Hematopoietic multipotent progenitor cell (in vitro differentiated cells): Measurements from ENCODE around the gene COL4A1. TPM values are rescaled to one million over a fixed set of nuclear protein-coding genes. Genes with fewer than 3 reads are reported as not detected.

ENCODE experiments used
- DNase-seq, 3 donors: peaks; one replicate each; pipeline ENCODE4 v3.0.0-alpha.2; 2011 to 2015; ENCODE audit warnings: low read depth in 2 of 3, low spot score in 2 of 3
- total RNA-seq: library from RNA; depleted of rRNA; stranded (reverse); fragments of >200 nt; gene quantifications from one replicate; pipeline ENCODE4 v1.2.3, GENCODE V29; 2012

The COL4A1 gene
- total RNA-seq, 1 donor = under 0.01 TPM

DNA sequence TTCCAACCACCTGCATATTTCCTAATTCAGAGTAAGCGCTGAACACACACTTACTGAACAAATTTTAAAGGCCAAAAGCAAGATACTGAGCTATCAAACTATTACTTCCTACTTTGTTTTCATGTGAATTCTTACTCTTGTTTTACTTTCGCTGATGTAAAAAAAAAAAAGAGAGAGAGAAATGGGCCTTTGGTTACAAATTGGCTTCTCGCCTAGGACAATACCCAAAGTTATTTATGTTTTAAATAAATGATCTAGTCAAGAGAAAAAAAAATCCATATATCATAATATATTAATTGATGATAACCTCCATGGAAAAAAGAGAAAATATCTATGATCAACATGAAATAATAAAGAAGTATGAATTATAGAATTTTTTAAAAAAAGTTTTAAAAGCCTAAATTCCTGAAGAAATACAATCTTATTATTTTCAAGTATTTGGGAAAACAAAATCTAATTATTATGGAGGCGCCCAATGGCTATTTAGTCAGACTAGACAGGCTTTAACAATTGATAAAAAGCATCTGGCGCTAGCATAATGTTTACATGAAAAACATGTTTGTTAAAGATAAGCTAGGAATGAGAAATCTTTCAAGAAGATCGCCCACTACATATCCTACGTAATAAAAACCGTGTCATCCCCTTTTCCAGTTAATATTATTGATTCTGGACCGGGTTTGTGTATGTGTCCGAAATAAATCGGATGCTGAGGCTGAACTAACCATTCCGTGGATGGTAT, 9.0 kb downstream of the COL4A1 start:
- no peak for DNase-seq

- no peak for DNase-seq
Observed at GRCh38 chr13:110297011-110297410, 9.9 kb downstream of the COL4A1 start.

GRCh38 chr13:110294622-110295021, 12.3 kb downstream of the COL4A1 start:
- no peak for DNase-seq

DNA sequence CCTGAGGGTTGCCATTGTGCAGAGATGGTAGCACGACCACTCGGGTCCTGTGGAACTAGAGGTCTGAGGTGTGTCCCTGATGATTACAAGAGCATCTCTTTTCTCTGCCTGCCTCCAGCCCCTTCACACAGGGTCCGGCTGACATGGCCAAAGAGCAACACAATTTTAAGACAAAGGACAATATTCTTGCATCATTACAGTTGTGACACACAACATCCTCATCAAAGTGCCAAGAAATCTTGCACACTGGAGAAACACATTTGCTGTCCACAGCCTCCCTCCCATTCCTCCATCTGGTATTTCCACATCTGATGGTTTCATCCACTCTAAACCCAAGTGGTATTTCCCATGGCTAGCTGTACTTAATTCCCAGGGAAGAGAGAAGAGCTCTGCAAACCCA, 12.8 kb downstream of the COL4A1 start:
- DNase-seq = no peak

DNA sequence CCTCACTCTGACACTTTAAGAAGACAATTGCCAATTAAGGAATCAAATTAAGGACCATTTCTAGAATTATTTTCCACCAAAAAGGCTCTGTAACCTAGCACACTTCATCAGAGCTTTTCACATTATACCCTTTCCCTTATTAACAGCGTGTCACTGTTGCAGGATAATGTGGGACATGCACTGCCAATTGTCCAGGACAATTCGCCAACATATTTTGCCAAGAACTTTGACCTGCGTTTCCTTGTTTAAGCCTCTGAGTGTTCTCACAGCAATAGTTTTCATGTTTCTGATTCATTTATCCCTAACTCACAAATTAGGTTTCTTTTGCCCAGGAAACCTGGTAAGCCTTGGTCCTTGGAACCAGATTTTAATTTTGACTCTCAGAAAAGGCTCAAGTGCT, 13.3 kb downstream of the COL4A1 start:
- DNase-seq = no peak

- DNase-seq = no peak
Observed at GRCh38 chr13:110293037-110293436, 13.9 kb downstream of the COL4A1 start.

DNA sequence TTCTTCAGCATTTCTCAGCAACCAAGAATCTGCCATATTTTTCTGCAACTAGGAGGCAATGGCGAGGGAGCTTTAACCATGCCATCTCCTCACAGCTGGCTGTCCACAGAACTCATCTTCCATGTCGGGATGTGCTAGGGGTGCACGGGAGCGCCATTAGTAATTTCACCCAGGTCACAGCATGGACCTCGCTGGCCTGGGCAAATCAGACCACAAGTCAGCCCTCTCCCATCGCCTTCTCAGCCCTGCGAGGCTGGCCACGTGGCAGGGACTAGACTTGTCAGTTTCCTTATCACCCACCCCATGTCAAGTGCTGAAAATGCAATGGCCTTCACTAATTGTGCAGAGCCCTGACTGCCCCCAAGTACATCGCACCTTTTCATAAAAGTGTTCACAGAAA, 15.7 kb downstream of the COL4A1 start:
- no peak for DNase-seq

DNA sequence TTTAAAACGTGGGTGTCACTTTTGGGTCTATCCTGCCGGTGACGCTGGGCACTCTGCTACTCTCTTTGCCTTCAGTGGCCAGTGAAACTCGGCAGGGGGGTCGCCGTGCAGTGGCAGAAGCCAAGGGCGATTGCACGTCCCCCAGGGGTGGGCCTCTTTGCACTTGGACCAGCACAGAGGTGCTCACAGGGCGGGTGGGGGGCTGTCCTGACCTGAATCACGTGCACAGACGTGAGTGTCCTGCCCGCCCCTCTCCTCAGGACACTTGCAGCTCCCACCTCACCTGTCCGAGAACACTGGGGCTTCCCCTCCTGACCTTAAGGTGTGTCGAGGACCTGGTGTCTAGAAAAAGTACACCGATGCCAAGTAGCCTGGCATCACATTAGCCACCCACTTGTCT, 16.1 kb downstream of the COL4A1 start:
- DNase-seq = no peak

DNA sequence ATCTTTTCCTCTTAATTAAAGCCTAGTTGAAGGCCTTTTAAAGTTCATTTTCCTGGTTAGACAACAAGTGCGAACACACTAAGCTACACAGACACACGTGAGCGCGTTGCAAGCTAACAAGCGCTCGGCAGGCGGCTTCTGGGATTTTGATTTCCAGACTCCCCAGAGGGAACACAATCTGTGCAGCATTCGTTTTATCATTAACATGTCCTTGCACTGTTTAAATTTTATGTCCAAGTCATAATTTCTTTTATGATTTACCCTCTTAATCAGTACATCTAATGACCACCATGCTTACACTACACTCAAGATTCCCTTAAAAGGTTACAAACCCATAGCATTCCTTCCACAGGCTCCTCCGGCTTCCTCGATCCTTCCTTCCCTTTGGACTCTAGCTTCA, 16.8 kb downstream of the COL4A1 start:
- no peak for DNase-seq

DNA sequence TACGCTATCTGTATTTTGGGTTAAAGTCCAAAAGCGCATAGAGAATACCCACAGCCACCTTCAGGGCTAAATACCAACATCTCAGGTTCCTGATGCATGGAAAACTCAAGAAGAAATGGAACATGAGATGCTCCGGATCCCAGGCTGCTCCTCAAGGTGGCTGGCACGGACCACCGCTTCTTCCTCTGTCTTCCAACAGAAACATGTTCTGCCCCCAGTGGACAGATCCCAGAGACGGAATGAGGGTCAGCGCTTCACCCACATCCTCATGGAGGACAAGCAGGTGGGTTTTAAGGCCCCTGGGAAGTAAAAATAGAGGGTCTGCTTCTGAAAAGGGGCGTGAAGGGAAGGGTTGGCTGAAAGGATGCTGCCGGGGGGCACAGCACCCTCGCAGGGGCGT, 17.3 kb downstream of the COL4A1 start:
- no peak for DNase-seq

- no peak for DNase-seq
Observed at GRCh38 chr13:110289174-110289573, 17.8 kb downstream of the COL4A1 start.

DNA sequence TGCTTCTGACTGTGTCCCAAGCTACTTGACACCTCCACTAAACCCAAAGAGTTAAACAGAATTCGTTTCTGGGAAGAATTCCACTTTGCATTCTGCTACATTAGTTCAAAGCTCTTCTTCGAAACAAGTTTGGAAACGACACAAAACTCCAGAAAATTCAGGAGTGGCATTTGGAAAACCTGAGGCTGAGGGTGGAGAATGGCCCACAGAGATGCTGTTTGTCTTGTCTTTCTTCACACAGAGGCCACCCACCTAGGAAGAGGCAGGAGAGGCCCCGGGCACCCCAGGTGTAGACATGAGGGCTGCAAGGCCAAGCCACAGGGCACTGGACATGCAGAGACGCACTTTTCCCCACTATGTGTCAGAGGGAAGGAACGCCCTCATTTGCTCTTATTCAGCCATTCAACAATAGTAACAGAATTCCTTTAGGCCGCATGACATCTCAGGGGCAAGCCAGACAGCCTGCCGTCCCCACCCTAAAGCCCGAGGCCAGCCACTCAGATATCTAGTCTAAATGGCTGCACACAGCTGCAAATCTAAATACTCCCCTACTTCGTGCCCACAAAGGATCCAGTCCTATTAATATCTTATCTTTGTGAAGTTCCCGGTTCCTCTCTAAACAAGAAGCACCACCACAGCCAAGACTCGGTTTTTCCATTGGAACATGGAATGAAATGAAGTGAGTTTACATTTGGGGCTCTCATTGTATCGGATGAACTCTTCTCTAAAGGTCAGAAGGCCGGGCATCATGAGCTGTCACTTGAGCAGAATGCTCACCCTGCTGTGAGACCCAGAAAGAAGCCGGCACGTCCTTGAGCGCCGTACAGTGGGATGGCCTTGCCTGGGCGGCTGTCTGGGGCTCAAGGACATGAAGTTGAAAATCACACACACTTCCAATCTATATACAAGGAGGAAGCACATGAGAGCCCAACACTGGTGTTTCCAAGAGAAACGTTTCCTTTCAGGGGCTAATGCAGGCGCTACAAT, 19.8 kb downstream of the COL4A1 start:
- DNase-seq = no peak

- DNase-seq = no peak
Observed at GRCh38 chr13:110285991-110286832, 20.7 kb downstream of the COL4A1 start.

DNA sequence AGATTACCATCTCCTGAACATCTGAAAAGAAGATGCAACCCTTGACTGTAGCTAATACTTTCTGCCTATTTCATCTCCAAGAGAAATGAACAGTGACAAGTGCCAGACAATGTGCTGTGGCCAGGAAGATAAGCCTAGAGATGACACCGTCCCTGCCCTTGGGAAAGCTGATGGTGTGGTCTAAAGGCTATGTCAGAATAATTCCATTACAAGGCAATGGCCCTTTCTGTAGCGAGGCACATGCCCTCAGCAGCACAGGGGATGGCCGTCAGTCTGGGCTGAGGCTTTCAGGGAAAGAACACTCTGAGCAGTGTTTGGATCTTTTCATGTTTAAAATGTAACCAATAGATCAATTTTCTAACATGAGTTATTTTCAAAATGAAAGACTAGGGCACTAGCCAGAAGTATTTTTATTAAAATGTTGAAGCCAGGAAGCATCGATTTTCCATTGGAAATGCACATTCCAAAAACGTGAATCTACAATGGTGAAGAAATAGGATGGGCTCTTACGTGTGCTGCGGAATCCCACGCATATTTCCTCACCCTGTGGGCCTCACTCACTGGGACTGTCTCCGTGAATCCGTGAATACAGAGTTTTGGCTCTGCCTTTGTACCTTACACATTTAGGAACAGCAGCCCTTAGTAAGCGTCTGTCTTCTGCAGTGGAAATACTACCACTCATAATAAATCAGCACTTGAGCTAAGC, 22.0 kb downstream of the COL4A1 start:
- no peak for DNase-seq

DNA sequence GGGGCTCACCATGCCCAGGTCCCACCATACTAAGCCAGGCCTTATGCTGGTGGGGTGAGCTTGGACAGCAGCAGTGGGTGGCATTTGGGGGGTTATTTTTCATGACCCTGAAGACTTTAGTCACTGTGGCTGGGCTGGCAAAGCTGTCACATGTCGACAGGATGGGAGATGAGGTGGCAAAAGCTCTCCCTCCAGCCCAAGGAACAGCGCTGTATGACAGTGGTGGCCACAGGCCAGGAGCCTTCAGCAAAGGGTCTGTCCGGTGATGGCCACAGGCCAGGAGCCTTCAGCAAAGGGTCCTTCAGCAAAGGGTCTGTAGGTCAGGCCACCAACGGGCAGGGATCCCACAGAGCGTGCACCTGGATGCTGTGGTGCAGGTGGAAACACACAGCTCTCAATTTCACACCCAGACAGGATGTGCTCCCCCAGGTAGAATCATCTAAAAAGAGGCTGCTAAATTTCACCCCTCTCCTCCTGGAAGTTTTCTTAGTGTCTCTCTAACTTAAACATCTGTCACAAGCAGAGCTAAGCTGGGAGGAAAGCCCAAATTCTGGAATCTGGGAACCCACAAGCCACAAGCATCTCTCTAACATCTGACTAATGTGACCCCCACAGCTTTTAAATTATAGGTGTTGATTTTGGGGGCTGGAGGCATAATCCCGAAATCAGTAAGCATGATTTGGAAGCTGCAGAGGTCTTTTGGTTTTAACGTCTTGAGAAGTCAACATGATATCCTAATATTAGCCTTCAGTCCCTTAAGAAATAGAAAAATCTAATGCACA, 23.0 kb downstream of the COL4A1 start:
- no peak for DNase-seq

GRCh38 chr13:110282316-110282841, 24.6 kb downstream of the COL4A1 start:
- no peak for DNase-seq

- no peak for DNase-seq
Observed at GRCh38 chr13:110281736-110282135, 25.2 kb downstream of the COL4A1 start.

GRCh38 chr13:110280985-110281688, 25.8 kb downstream of the COL4A1 start:
- no peak for DNase-seq
